Measurements from ENCODE around the gene GRIK4. TPM values are rescaled to one million over a fixed set of nuclear protein-coding genes. Genes with fewer than 3 reads are reported as not detected.

The GRIK4 gene
- total RNA-seq, 4 donors from 2014 or later = under 0.01 to 0.69 (median 0.25) TPM

GRCh38 chr11:120517390-120517761 is 5.8 kb downstream of the GRIK4 start:
- Histone ChIP-seq H3K4me1 (peaks cover 0 to 4% (median 0%) of the 10 kb centered on the region in 3 donors), H3K27me3 (peaks cover 33% of the 10 kb centered on the region), H3K9me3 (no peaks in the 10 kb centered on the region), H3K27ac (peak overlapping the region in 2 of 4 donors; percentile 29 to 51), H3K4me3 (no peak overlapping the region), H3K36me3 (no peaks in the 10 kb centered on the region)
- 39% methylated on average over 5 of the region's 13 CpGs; no CpG with 5 or more reads in 1 of the 2 donors for WGBS, 2 donors (ENCODE audit: low coverage in 1 of 2)
- TF ChIP-seq POLR2A (IDR thresholded peaks at IDR 0.05) = no peak
- TF ChIP-seq CTCF (IDR thresholded peaks at IDR 0.05) = no peak
- no peak for TF ChIP-seq EP300 (IDR thresholded peaks at IDR 0.05)
- TF ChIP-seq POLR2AphosphoS5 (IDR thresholded peaks at IDR 0.05) = no peak
- no peak for ATAC-seq

GRCh38 chr11:120517801-120518291 is 6.3 kb downstream of the GRIK4 start:
- peak; percentile 77 for ATAC-seq
- peaks cover 28% of the 10 kb centered on the region for H3K27me3 ChIP-seq
- WGBS, 2 donors (ENCODE audit: low coverage in 1 of 2) = 66 to 71% methylated on average over 4 to 6 of the region's 7 CpGs
- peak overlapping the region in 2 of 4 donors; percentile 29 to 51 for H3K27ac ChIP-seq
- TF ChIP-seq POLR2A (IDR thresholded peaks at IDR 0.05) (no peak), EP300 (IDR thresholded peaks at IDR 0.05) (no peak), CTCF (IDR thresholded peaks at IDR 0.05) (no peak), POLR2AphosphoS5 (IDR thresholded peaks at IDR 0.05) (no peak)
- H3K9me3 ChIP-seq = no peaks in the 10 kb centered on the region
- no peaks in the 10 kb centered on the region for H3K4me1 ChIP-seq
- no peak overlapping the region for H3K4me3 ChIP-seq
- H3K36me3 ChIP-seq = no peaks in the 10 kb centered on the region

- Histone ChIP-seq H3K4me1 (no peaks in the 10 kb centered on the region), H3K4me3 (no peak overlapping the region), H3K36me3 (no peaks in the 10 kb centered on the region), H3K27ac (no peak overlapping the region), H3K9me3 (no peaks in the 10 kb centered on the region), H3K27me3 (peaks cover 25% of the 10 kb centered on the region)
- TF ChIP-seq CTCF (IDR thresholded peaks at IDR 0.05) = no peak
- TF ChIP-seq EP300 (IDR thresholded peaks at IDR 0.05) = no peak
- ATAC-seq = no peak
- WGBS, 2 donors (ENCODE audit: low coverage in 1 of 2) = 85 to 98% methylated on average over 5 to 7 of the region's 7 CpGs
Measured at GRCh38 chr11:120518356-120518755, 6.8 kb downstream of the GRIK4 start.

- H3K4me1 ChIP-seq = no peaks in the 10 kb centered on the region
- ATAC-seq = no peak
- H3K4me3 ChIP-seq = no peak overlapping the region
- 100% methylated on average over 2 of the region's 3 CpGs; no CpG with 5 or more reads in 1 of the 2 donors for WGBS, 2 donors (ENCODE audit: low coverage in 1 of 2)
- no peaks in the 10 kb centered on the region for H3K9me3 ChIP-seq
- H3K27me3 ChIP-seq = peaks cover 27% of the 10 kb centered on the region
- H3K36me3 ChIP-seq = no peaks in the 10 kb centered on the region
- H3K27ac ChIP-seq = no peak overlapping the region
- no peak for TF ChIP-seq EP300 (IDR thresholded peaks at IDR 0.05)
- TF ChIP-seq POLR2A (IDR thresholded peaks at IDR 0.05) = no peak
Measured at GRCh38 chr11:120519474-120519873, 7.9 kb downstream of the GRIK4 start.

- Histone ChIP-seq H3K36me3 (no peaks in the 10 kb centered on the region), H3K9me3 (no peaks in the 10 kb centered on the region), H3K27me3 (peaks cover 35% of the 10 kb centered on the region), H3K27ac (no peak overlapping the region), H3K4me1 (no peaks in the 10 kb centered on the region), H3K4me3 (no peak overlapping the region)
- ATAC-seq = no peak
- WGBS, 2 donors (ENCODE audit: low coverage in 1 of 2) = 80 to 92% methylated on average over 1 to 9 of the region's 16 CpGs
- TF ChIP-seq POLR2AphosphoS5 (IDR thresholded peaks at IDR 0.05) = no peak
- no peak for TF ChIP-seq CTCF (IDR thresholded peaks at IDR 0.05)
- no peak for TF ChIP-seq EP300 (IDR thresholded peaks at IDR 0.05)
- TF ChIP-seq POLR2A (IDR thresholded peaks at IDR 0.05) = no peak
Measured at GRCh38 chr11:120520091-120520822, 8.7 kb downstream of the GRIK4 start.
